Astrocyte of the hippocampus (primary cell): ENCODE data around the gene RPL27A.

ENCODE experiments used
- DNase-seq: peaks from one replicate; pipeline ENCODE4 v3.0.0; 2011; ENCODE audit warnings: low read depth, low spot score

The RPL27A gene

DNA sequence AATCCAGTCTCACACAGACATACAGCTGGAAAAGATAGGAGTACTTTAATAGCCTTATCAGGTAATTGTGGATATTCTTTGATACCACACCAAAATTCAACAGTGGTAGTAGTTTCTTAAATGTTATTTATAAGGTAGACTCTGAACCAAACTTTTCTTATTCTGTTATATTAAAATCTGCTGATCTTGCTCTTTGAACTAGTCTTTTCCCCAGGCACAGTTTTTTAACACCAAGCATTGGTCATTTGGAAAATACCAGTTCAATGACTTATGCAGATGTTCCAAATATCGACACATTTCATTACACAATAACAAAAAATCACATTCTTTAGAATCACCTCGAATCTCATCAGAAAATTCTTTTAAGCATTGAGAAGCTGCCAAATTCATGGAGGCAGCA lies 7.7 kb upstream of the RPL27A start:
- DNase-seq = no peak

DNA sequence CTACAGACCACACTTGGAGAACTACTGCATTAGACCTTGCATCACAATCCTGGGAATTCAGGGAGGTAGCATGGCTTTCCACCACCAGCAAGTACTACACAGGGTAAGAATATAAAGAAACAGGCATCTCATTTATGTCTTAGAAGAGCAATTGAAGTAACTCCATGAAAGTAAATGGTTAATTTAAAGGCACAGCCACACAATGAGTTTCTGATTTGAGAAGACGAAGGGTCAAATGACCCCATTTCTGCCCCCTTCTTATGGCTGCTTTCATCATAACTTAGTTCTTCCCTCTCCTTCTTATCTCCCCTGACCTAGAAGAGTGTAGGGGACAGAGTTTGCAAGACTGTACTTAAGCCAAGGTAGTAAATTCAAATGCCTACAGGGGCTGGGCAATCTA lies 6.1 kb upstream of the RPL27A start:
- no peak for DNase-seq

GRCh38 chr11:8679006-8679405 lies 3.6 kb upstream of the RPL27A start:
- DNase-seq = no peak

DNA sequence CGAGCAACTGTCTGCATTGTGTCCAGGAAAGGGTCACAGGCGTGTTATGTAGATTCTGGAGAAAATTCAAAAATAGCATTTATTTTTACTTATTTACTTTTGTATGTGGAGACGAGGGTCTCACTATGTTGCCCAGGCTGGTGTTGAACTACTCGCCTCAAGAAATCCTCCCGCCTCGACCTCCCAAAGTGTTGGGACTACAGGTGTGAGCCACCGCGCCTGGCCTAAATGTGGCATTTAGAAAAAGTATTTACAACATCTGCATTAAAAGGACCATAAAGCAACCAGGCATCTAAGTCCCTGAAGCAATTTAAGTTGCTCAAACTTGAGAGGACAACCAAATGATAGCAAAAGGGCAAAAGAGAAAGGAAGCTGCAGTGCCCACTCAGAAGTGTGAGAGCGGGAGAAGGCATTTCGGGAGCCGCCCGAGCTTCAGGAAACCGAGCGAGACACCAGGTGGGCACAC lies 722 bp upstream of the RPL27A start:
- DNase-seq = no peak

DNA sequence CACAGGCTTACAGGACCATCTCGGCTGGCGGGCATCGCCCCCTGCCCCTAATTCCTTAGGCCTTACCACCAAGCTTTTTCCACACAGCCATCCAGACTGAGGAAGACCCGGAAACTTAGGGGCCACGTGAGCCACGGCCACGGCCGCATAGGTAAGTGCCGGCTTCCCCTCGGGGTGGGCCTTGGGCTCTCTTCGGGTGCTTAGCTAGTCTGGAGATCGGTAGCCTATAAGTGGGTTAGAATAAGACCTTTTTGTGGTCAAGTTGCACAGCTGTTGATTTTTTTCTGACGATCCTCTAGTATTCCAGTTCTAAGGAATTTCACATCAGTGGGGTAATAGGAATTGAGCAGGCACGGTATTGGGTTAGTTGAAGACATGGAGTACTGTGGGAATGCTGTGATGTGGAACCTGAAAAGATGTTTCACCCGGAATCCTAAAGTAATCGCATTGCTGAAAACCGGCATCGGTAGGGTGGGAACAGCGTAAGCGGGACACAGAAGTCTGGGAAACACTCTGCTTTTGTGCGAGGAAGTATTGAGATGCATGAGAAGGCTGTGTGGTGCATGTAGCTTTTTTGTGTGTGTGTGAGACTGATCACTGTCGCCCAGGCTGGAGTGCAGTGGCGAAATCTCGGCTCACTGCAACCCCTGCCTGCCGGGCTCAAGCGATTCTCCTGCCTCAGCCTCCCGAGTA lies 669 bp downstream of the RPL27A start:
- no peak for DNase-seq

GRCh38 chr11:8684600-8685290 lies 2.2 kb downstream of the RPL27A start:
- DNase-seq = no peak

- no peak for DNase-seq
Observed at GRCh38 chr11:8685306-8685705, 2.7 kb downstream of the RPL27A start.

DNA sequence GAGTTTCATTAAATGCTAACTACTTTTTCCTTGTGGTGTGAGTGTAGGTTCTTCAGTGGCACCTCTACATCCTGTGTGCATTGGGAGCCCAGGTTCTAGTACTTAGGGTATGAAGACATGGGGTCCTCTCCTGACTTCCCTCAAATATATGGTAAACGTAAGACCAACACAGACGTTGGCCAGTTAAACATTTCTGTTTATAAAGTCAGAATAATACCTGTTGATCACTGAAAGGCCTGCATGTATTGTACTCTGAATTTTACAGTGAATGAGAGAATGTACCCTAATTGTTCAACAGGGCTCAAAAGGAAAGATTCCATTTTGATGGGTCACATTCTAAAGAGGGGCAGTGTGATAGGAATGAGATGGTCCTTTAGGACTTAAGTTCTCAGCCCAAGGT lies 3.2 kb downstream of the RPL27A start:
- no peak for DNase-seq

GRCh38 chr11:8686325-8686724 lies 3.7 kb downstream of the RPL27A start:
- no peak for DNase-seq

- DNase-seq = peak; percentile 97
Observed at GRCh38 chr11:8688414-8689362, 6.1 kb downstream of the RPL27A start.

GRCh38 chr11:8689726-8690255 lies 7.2 kb downstream of the RPL27A start:
- no peak for DNase-seq

DNA sequence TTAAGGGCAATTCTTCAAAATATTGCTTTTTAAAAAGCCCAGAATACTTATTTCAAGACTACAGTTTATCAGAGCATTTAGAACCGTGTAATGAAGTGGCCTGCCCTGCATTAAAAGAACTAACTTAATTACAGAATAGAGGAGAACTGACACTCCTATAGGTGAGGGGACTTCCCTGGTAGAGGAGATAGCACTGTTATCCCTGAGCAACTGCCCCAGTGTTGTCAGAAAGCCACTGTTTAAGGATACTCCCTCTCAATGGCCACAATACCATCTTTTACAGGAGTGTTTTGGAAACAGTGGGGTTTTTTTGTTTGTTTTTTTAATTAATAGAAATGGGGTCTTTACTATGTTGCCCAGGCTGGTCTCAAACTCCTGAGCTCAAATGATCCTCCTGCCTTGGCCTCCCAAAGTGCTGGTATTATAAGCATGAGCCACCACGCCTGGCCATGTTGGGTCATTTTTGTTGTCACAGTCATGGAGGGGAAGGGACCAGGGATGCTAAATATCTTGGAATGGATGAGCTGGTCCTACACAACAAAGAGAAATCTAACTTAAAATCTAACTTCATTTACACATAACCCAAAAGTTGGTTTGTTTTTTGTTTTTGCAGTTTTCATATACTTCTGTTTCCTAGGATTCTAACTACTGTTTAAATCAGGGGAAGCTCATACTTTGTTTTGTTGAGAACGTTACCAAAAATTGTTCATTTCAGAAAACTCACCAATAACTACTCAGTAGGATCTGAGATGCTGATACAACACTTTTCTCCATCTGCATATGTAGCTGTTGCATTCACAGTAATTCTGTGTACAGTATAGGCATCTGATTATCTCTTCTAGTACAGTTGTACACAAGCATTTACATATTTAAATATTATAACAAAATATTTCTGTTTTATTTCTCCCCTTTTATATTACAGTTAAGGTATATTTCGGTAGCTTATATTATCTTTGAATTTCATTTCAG lies 8.1 kb downstream of the RPL27A start:
- DNase-seq = no peak

DNA sequence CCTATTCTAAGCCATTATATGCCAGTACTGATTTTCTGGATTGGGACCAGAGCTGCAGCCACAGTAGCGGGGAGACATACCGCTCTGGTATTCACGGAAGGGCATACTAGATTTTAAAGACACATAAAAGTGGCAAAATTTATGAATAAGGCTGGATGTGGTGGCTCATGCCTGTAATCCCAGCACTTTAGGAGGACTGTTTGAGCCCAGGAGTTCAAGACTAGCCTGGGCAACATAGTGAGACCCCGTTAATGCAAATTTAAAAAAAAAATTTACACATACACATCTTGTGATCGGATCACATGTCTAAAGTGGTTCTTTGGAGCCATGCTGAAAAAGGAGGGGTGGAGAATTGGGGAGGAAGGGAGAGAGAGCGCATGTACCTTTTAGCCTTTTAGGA lies 9.0 kb downstream of the RPL27A start:
- DNase-seq = no peak

- no peak for DNase-seq
Observed at GRCh38 chr11:8692417-8692816, 9.8 kb downstream of the RPL27A start.

- no peak for DNase-seq
Observed at GRCh38 chr11:8693010-8693551, 10.5 kb downstream of the RPL27A start.

GRCh38 chr11:8693555-8693954 lies 11.0 kb downstream of the RPL27A start:
- DNase-seq = no peak

DNA sequence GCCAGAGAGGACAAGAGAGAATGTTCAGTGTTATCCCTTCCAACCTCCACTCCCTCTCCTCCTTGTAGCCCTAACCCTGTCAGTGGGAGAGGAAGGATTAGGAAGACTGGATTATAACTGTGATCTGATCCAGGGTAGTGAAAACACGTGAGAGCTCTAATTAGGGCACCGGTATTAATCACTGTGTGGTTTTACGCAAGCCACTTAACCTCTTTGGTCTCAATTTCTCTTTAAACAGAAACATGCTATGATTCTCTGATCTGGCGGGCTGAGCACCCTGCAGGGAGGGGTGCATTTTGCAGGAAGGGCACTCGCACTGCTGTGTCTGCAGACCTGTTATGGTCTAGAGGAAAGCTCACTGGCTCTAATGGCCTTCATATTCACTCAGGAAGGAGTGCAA lies 11.5 kb downstream of the RPL27A start:
- DNase-seq = no peak

DNA sequence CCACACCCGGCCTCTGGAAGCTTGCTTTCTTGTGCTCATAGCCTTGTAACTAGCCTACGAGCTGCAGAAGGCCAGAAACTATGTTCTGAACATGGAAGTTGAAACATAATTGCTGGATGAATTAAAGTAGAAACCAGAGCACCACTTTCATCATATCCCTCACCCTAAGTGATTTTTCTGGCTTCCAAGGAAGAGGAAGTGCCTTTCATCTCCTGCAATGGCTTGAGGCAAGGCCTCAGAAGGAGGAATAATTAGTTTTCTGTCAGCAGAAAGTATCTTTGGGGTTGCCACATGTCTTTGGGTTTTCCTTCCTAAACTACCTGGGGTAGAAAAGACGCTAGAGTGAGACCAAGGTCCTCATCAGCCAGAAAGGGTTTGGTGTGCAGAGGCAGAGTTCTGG lies 14.5 kb downstream of the RPL27A start:
- no peak for DNase-seq

DNA sequence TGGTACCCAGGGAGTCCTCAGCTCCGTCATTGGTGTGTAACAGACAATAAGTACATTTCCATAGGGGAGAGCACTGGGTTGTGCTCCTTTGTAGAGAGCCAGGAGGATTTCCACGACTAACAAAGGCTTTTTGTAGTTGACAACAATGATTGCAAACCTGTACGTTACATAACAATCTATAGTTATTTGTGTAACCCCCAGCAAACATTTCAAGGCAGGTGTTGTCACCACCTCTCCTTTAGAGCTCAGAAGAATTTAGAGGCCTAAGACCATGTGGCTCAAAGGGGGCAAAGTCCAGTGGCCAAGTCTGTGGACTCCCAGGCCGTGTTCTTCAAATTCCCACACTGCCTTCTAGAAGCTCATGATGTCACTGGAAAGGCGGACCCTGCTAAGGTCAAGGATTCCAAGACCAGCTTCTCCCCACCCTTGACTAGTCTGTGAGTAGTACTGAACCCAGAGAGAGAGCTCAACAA lies 15.8 kb downstream of the RPL27A start:
- no peak for DNase-seq

- DNase-seq = no peak
Observed at GRCh38 chr11:8698917-8699441, 16.4 kb downstream of the RPL27A start.
